Measurements from ENCODE around the gene TMEM131. TPM values are rescaled to one million over a fixed set of nuclear protein-coding genes. Genes with fewer than 3 reads are reported as not detected.

Gene TMEM131
- total RNA-seq, 1 donor from 2014 or later = 59.4 TPM

- H3K9me3 ChIP-seq (ENCODE audit: low read depth) = no peaks in the 10 kb centered on the region
- H3K4me3 ChIP-seq = no peak overlapping the region
- H3K36me3 ChIP-seq = no peaks in the 10 kb centered on the region
- H2AFZ ChIP-seq (replicated peaks) = no peak overlapping the region
- no peak overlapping the region for H3K4me2 ChIP-seq
- Mint-ChIP-seq H3K27ac (no peak overlapping the region), H3K9me3 (no peaks in the 10 kb centered on the region), H3K4me3 (no peak overlapping the region), H3K27me3 (ENCODE audit: insufficient read depth, low read depth) (peaks cover 2% of the 10 kb centered on the region), H3K4me1 (peaks cover 17% of the 10 kb centered on the region), H3K36me3 (peaks cover 6% of the 10 kb centered on the region)
- H3K27me3 ChIP-seq = no peaks in the 10 kb centered on the region
- no peaks in the 10 kb centered on the region for H3K79me2 ChIP-seq (ENCODE audit: low read depth)
- peaks cover 9% of the 10 kb centered on the region for H3F3A ChIP-seq (ENCODE audit: low read depth)
- no peaks in the 10 kb centered on the region for H3K4me1 ChIP-seq
- H4K20me1 ChIP-seq (ENCODE audit: low read depth) = no peaks in the 10 kb centered on the region
- no peak overlapping the region for H3K9ac ChIP-seq
- H3K27ac ChIP-seq = no peak overlapping the region
- TF ChIP-seq EZH2 (IDR thresholded peaks at IDR 0.05) (no peak), EZH2phosphoT487 (IDR thresholded peaks at IDR 0.05) (no peak)
- TF ChIP-seq, protein P1, sequence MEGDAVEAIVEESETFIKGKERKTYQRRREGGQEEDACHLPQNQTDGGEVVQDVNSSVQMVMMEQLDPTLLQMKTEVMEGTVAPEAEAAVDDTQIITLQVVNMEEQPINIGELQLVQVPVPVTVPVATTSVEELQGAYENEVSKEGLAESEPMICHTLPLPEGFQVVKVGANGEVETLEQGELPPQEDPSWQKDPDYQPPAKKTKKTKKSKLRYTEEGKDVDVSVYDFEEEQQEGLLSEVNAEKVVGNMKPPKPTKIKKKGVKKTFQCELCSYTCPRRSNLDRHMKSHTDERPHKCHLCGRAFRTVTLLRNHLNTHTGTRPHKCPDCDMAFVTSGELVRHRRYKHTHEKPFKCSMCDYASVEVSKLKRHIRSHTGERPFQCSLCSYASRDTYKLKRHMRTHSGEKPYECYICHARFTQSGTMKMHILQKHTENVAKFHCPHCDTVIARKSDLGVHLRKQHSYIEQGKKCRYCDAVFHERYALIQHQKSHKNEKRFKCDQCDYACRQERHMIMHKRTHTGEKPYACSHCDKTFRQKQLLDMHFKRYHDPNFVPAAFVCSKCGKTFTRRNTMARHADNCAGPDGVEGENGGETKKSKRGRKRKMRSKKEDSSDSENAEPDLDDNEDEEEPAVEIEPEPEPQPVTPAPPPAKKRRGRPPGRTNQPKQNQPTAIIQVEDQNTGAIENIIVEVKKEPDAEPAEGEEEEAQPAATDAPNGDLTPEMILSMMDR (IDR thresholded peaks at IDR 0.05) = no peak
- DNase-seq (ENCODE audit: low spot score) = no peak
These were observed 250.1 kb downstream of the TMEM131 start for GRCh38 chr2:97745474-97746174.

DNA sequence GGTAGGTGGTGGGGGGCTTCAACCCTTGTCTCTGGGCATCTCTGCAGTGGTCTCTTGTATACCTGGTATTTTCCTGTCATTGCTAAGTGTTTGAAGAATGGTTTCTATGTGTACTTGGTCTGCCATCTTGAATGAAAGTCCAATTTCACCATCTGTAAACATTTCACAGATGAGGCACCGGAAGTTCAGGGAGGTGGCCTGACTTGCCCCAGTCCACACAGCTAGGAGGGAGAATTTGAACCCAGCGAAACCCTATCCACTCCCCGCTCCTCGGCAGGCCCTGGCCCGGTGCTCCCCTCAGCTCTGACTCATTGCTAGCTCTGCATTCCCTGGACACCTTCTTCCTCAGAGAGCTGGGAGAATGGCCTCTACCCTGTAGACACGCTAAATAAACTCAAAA is 251.8 kb downstream of the TMEM131 start:
- no peak overlapping the region for H3K27ac ChIP-seq

GRCh38 chr2:97742381-97742847 is 253.3 kb downstream of the TMEM131 start:
- H3K9me3 ChIP-seq (ENCODE audit: low read depth) = no peaks in the 10 kb centered on the region
- no peak overlapping the region for H3K4me2 ChIP-seq
- H2AFZ ChIP-seq (replicated peaks) = no peak overlapping the region
- H3K9ac ChIP-seq = no peak overlapping the region
- no peaks in the 10 kb centered on the region for H3K4me1 ChIP-seq
- H3F3A ChIP-seq (ENCODE audit: low read depth) = no peaks in the 10 kb centered on the region
- Mint-ChIP-seq H3K27ac (no peak overlapping the region), H3K4me3 (no peak overlapping the region), H3K9me3 (no peaks in the 10 kb centered on the region), H3K4me1 (peaks cover 6% of the 10 kb centered on the region), H3K36me3 (peaks cover 6% of the 10 kb centered on the region), H3K27me3 (ENCODE audit: insufficient read depth, low read depth) (peaks cover 4% of the 10 kb centered on the region)
- DNase-seq (ENCODE audit: low spot score) = no peak
- no peaks in the 10 kb centered on the region for H3K36me3 ChIP-seq
- no peak for TF ChIP-seq EZH2phosphoT487 (IDR thresholded peaks at IDR 0.05)
- no peak overlapping the region for H3K4me3 ChIP-seq
- no peaks in the 10 kb centered on the region for H3K27me3 ChIP-seq
- H4K20me1 ChIP-seq (ENCODE audit: low read depth) = no peaks in the 10 kb centered on the region
- H3K27ac ChIP-seq = no peak overlapping the region
- no peaks in the 10 kb centered on the region for H3K79me2 ChIP-seq (ENCODE audit: low read depth)

More for the DNA sequence above, 251.8 kb downstream of the TMEM131 start:
- no peak overlapping the region for H3K4me3 ChIP-seq
- no peaks in the 10 kb centered on the region for H3K36me3 ChIP-seq
- H3K4me2 ChIP-seq = no peak overlapping the region
- Mint-ChIP-seq H3K27me3 (ENCODE audit: insufficient read depth, low read depth) (peaks cover 4% of the 10 kb centered on the region), H3K4me1 (peaks cover 12% of the 10 kb centered on the region), H3K27ac (peak overlapping the region; percentile 48), H3K9me3 (no peaks in the 10 kb centered on the region), H3K36me3 (peaks cover 6% of the 10 kb centered on the region), H3K4me3 (no peak overlapping the region)
- H2AFZ ChIP-seq (replicated peaks) = no peak overlapping the region
- H3K9ac ChIP-seq = no peak overlapping the region
- H3K4me1 ChIP-seq = no peaks in the 10 kb centered on the region
- H3K9me3 ChIP-seq (ENCODE audit: low read depth) = no peaks in the 10 kb centered on the region
- H3K27me3 ChIP-seq = no peaks in the 10 kb centered on the region
- DNase-seq (ENCODE audit: low spot score) = no peak
- TF ChIP-seq EZH2 (IDR thresholded peaks at IDR 0.05) (no peak), EZH2phosphoT487 (IDR thresholded peaks at IDR 0.05) (no peak)
- TF ChIP-seq, protein P1 (IDR thresholded peaks at IDR 0.05) = no peak
- peaks cover 3% of the 10 kb centered on the region for H3F3A ChIP-seq (ENCODE audit: low read depth)
- H3K79me2 ChIP-seq (ENCODE audit: low read depth) = no peaks in the 10 kb centered on the region
- no peaks in the 10 kb centered on the region for H4K20me1 ChIP-seq (ENCODE audit: low read depth)

DNA sequence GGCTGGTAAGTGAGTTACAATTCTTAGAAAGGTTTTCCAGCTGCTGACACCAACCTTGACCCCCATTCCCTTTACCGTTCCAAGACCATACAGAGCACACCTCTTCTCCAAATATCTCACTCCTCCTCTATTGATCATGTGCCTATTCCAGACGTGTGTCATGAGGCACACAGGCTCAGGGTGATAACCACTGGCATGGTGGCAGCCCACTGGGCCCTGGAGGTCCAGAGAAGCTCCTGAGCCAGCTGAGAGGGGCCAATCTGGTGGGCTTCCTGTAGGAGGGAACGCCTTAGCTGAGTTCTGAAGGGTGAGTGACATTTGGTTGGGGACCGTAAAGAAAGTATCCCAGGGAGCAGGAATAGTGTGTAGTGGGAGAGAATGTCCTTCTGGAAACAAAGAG is 254.1 kb downstream of the TMEM131 start:
- Histone ChIP-seq H3K36me3 (no peaks in the 10 kb centered on the region), H2AFZ (replicated peaks) (no peak overlapping the region), H4K20me1 (ENCODE audit: low read depth) (no peaks in the 10 kb centered on the region), H3K79me2 (ENCODE audit: low read depth) (no peaks in the 10 kb centered on the region), H3K4me2 (no peak overlapping the region), H3K4me1 (no peaks in the 10 kb centered on the region), H3K4me3 (no peak overlapping the region), H3K27me3 (no peaks in the 10 kb centered on the region), H3K27ac (no peak overlapping the region), H3F3A (ENCODE audit: low read depth) (no peaks in the 10 kb centered on the region), H3K9ac (no peak overlapping the region), H3K9me3 (ENCODE audit: low read depth) (no peaks in the 10 kb centered on the region)
- peaks cover 5% of the 10 kb centered on the region for H3K4me1 Mint-ChIP-seq
- H3K27me3 Mint-ChIP-seq (ENCODE audit: insufficient read depth, low read depth) = peaks cover 4% of the 10 kb centered on the region
- no peaks in the 10 kb centered on the region for H3K9me3 Mint-ChIP-seq
- no peak overlapping the region for H3K27ac Mint-ChIP-seq
- TF ChIP-seq EZH2phosphoT487 (IDR thresholded peaks at IDR 0.05) (no peak), EZH2 (IDR thresholded peaks at IDR 0.05) (no peak)
- TF ChIP-seq, protein P1 (IDR thresholded peaks at IDR 0.05) = no peak
- DNase-seq (ENCODE audit: low spot score) = no peak
- H3K36me3 Mint-ChIP-seq = peaks cover 6% of the 10 kb centered on the region
- H3K4me3 Mint-ChIP-seq = no peak overlapping the region
